Measurements from ENCODE around the gene NCCRP1.
"Not testable (repeated sequence)": the region's sequence is repeated elsewhere in the genome, so short reads cannot be mapped to it uniquely, and the experiment has no call there.

Gene NCCRP1

DNA sequence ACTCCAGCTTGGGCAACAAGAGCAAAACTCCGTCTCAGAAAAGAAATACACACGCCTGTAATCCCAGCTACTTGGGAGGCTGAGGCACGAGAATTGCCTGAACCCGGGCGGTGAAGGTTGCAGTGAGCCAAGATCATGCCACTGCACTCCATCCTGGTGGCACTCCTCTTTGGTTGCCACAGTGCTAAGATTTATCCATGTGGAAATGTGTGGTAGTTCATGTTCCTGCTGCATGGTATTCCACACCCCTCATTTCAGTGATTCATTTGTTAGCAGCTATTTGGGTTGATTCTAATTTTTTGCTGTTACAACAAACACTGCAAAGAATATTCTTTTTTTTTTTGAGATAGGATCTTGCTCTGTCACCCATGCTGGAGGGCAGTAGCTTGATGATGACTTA lies 35.9 kb downstream of the NCCRP1 start:
- Histone ChIP-seq H3K27ac (ENCODE audit: low read length) (no peak overlapping the region), H3K4me3 (ENCODE audit: low read length) (no peak overlapping the region), H3K4me1 (ENCODE audit: control insufficient read depth, insufficient read depth, low read length) (no peaks in the 10 kb centered on the region), H3K9me3 (ENCODE audit: control insufficient read depth, insufficient read depth, low read length) (no peaks in the 10 kb centered on the region), H3K36me3 (ENCODE audit: control insufficient read depth, insufficient read depth, low read length) (no peaks in the 10 kb centered on the region), H3K27me3 (ENCODE audit: control insufficient read depth, insufficient read depth, low read length) (peaks cover 1% of the 10 kb centered on the region; the same call in 1 of the 2 replicates)
- DNase-seq (ENCODE audit: low read depth, low spot score): no peak
- no CpG with 5 or more reads among the region's 5 CpGs for WGBS (ENCODE audit: insufficient coverage, insufficient read length)

DNA sequence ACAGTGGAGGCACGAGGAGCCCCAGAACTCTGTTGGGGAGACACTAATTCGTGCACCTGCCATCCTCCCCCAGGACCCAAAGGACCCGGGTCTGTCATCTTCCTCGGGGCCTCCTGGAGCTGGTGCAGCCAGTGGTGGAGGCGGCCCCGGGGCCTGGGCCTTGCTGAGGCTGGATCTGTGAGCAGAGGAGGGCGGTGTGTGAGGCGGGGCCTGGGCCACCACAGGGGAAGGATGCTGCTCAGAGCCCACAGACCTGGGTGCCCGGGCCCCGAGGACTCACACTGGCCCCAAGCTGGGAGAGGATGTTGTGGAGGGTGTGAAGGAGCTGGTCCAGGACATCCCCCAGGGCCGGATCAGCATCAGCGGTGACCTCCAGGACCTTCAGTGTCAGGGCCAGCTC lies 39.8 kb downstream of the NCCRP1 start:
- no peaks in the 10 kb centered on the region for H3K36me3 ChIP-seq (ENCODE audit: control insufficient read depth, insufficient read depth, low read length)
- H3K9me3 ChIP-seq (ENCODE audit: control insufficient read depth, insufficient read depth, low read length): no peaks in the 10 kb centered on the region
- H3K4me3 ChIP-seq (ENCODE audit: low read length): no peak overlapping the region
- no peak overlapping the region for H3K27ac ChIP-seq (ENCODE audit: low read length)
- peaks cover 1% of the 10 kb centered on the region for H3K27me3 ChIP-seq (ENCODE audit: control insufficient read depth, insufficient read depth, low read length)
- no peak for DNase-seq (ENCODE audit: low read depth, low spot score)
- no CpG with 5 or more reads among the region's 12 CpGs for WGBS (ENCODE audit: insufficient coverage, insufficient read length)
- no peaks in the 10 kb centered on the region for H3K4me1 ChIP-seq (ENCODE audit: control insufficient read depth, insufficient read depth, low read length)

DNA sequence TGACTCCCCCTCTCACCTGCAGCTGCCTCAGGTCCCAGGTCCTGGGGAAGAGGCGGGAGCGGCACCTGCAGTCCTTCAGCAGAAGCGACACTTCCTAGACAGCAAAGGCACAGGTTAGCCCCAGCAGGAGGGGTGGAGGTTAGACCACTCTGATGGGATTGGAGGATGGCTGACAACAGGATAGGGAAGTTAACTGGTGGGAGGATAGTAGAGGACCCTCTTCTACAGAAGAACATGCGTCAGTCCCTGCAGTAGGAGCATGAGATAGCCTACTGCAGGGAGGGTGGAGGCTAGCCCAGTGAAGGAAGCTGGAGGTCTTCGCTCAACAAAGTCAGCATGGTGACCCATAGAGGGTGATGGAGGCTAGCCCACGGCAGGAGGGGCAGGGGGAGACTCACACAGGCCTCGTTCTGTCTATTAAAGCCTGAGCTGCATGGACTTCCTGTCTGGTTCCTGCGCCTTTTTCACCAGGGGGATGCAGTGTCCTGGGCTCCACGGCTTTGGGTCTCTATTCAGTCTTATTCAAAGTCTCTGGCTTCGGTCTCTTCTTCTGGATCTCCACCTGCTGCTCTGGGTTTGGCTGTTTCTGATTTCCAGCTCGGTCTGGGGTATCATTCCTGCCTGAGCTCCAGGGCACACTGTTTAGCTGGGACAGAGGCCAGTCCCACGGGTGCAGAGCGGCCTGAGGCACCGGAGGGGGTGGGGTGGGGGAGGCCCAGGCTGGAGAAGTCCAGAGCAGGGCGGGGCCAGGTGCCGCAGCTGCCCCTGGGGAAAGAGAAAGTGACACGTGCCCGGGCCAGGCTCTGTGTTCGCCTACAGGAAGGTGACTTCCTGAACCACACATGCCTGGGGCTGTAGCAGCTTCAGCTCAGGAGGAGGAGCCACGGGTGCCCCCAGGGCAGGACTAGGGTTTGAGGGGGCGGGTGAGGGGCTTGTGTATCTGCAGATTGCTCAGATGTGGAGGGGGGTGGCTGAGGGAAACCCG lies 40.7 kb downstream of the NCCRP1 start:
- no peak overlapping the region for H3K27ac ChIP-seq (ENCODE audit: low read length)
- H3K4me3 ChIP-seq (ENCODE audit: low read length): no peak overlapping the region
- H3K4me1 ChIP-seq (ENCODE audit: control insufficient read depth, insufficient read depth, low read length): no peaks in the 10 kb centered on the region
- DNase-seq (ENCODE audit: low read depth, low spot score): no peak
- no peaks in the 10 kb centered on the region; the same call in 1 of the 2 replicates for H3K27me3 ChIP-seq (ENCODE audit: control insufficient read depth, insufficient read depth, low read length)
- no peaks in the 10 kb centered on the region for H3K36me3 ChIP-seq (ENCODE audit: control insufficient read depth, insufficient read depth, low read length)
- WGBS (ENCODE audit: insufficient coverage, insufficient read length): no CpG with 5 or more reads among the region's 22 CpGs
- no peaks in the 10 kb centered on the region for H3K9me3 ChIP-seq (ENCODE audit: control insufficient read depth, insufficient read depth, low read length)

DNA sequence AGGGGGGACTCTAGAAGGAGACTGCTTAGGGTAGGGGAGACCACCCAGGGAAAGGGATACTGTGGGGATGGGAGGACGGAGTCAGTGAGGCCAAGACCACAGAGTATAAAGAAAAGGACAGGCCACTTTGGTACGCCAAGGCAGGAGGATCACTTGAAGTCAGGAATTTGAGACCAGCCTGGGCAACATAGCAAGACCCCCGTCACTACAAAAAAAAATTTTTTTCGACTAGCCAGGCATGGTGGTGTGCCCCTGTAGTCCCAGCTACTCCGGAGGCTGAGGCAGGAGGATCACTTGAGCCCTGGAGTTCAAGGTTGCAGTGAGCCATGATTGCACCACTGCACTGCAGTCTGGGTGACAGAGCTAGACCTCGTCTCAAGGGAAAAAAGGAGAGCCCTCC lies 41.4 kb downstream of the NCCRP1 start:
- no peaks in the 10 kb centered on the region for H3K9me3 ChIP-seq (ENCODE audit: control insufficient read depth, insufficient read depth, low read length)
- no peak for DNase-seq (ENCODE audit: low read depth, low spot score)
- H3K36me3 ChIP-seq (ENCODE audit: control insufficient read depth, insufficient read depth, low read length): no peaks in the 10 kb centered on the region
- H3K27ac ChIP-seq (ENCODE audit: low read length): no peak overlapping the region
- WGBS (ENCODE audit: insufficient coverage, insufficient read length): no CpG with 5 or more reads among the region's 6 CpGs
- no peak overlapping the region for H3K4me3 ChIP-seq (ENCODE audit: low read length)
- H3K4me1 ChIP-seq (ENCODE audit: control insufficient read depth, insufficient read depth, low read length): no peaks in the 10 kb centered on the region
- H3K27me3 ChIP-seq (ENCODE audit: control insufficient read depth, insufficient read depth, low read length): no peaks in the 10 kb centered on the region; the same call in 1 of the 2 replicates

DNA sequence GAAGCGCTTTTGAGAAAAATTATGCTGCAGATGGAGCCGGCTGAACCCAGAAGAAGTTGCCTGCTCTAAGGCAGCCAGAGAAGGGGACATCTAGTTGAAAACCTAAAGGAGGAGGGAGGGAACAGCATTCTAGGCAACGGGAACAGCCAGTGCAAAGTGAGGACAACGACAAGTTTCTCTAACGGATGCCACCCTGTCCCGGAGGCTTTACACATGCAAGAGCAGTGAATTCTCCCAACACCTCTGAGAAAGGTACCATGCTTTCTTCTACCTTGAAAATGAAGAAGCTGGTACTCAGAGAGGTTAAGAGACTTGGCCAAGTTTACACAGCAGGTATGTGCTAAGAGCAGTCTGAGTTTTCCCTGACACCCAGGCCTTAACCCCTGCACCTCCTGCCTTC lies 42.2 kb downstream of the NCCRP1 start:
- H3K27ac ChIP-seq (ENCODE audit: low read length): no peak overlapping the region
- DNase-seq (ENCODE audit: low read depth, low spot score): no peak
- no peaks in the 10 kb centered on the region for H3K9me3 ChIP-seq (ENCODE audit: control insufficient read depth, insufficient read depth, low read length)
- H3K4me3 ChIP-seq (ENCODE audit: low read length): no peak overlapping the region
- H3K4me1 ChIP-seq (ENCODE audit: control insufficient read depth, insufficient read depth, low read length): no peaks in the 10 kb centered on the region
- H3K36me3 ChIP-seq (ENCODE audit: control insufficient read depth, insufficient read depth, low read length): no peaks in the 10 kb centered on the region
- WGBS (ENCODE audit: insufficient coverage, insufficient read length): no CpG with 5 or more reads among the region's 6 CpGs
- no peaks in the 10 kb centered on the region; the same call in 1 of the 2 replicates for H3K27me3 ChIP-seq (ENCODE audit: control insufficient read depth, insufficient read depth, low read length)

DNA sequence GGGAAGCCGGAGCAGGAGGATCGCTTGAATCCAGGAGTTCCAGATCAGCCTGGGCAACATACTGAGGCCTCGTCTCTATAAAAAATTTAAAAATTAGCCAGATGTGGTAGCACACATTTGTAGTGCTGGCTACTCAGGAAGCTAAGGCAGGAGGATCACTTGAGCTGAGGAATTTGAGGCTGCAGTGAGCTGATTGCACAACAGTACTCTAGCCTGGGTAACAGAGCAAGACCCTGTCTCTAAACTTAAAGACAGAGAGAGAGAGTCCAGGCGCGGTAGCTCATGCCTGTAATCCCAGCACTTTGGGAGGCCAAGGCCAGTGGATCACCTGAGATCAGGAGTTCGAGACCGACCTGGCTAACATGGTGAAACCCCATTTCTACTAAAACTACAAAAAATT lies 43.7 kb downstream of the NCCRP1 start:
- H3K36me3 ChIP-seq (ENCODE audit: control insufficient read depth, insufficient read depth, low read length): no peaks in the 10 kb centered on the region
- no CpG with 5 or more reads among the region's 7 CpGs for WGBS (ENCODE audit: insufficient coverage, insufficient read length)

DNA sequence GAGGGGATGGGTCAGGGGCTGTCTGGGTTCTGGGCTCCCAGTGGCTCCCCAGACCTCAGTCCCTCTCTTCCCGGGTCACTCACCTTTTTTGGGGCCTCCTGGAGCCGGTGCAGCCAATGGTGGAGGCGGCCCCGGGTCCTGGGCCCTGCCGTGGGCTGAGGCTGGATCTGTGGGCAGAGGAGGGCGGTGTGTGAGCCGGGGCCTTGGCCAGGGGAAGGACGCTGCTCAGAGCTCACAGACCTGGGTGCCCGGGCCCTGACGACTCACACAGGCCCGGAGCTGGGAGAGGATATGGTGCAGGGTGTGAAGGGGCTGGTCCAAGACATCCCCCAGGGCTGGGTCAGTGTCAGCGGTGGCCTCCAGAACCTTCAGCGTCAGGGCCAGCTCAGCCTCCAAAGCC lies 47.0 kb downstream of the NCCRP1 start:
- WGBS (ENCODE audit: insufficient coverage, insufficient read length): no CpG with 5 or more reads among the region's 13 CpGs
- H3K9me3 ChIP-seq (ENCODE audit: control insufficient read depth, insufficient read depth, low read length); H3K4me1 ChIP-seq (ENCODE audit: control insufficient read depth, insufficient read depth, low read length); H3K27ac ChIP-seq (ENCODE audit: low read length); H3K4me3 ChIP-seq (ENCODE audit: low read length); DNase-seq (ENCODE audit: low read depth, low spot score); H3K36me3 ChIP-seq (ENCODE audit: control insufficient read depth, insufficient read depth, low read length): not testable (repeated sequence)
- peaks cover 17% of the 10 kb centered on the region for H3K27me3 ChIP-seq (ENCODE audit: control insufficient read depth, insufficient read depth, low read length)

More for the DNA sequence above, 43.7 kb downstream of the NCCRP1 start:
- no peak overlapping the region for H3K4me3 ChIP-seq (ENCODE audit: low read length)
- H3K27me3 ChIP-seq (ENCODE audit: control insufficient read depth, insufficient read depth, low read length): no peaks in the 10 kb centered on the region; the same call in 1 of the 2 replicates
- no peak for DNase-seq (ENCODE audit: low read depth, low spot score)
- H3K9me3 ChIP-seq (ENCODE audit: control insufficient read depth, insufficient read depth, low read length): no peaks in the 10 kb centered on the region
- H3K27ac ChIP-seq (ENCODE audit: low read length): no peak overlapping the region
- H3K4me1 ChIP-seq (ENCODE audit: control insufficient read depth, insufficient read depth, low read length): no peaks in the 10 kb centered on the region

DNA sequence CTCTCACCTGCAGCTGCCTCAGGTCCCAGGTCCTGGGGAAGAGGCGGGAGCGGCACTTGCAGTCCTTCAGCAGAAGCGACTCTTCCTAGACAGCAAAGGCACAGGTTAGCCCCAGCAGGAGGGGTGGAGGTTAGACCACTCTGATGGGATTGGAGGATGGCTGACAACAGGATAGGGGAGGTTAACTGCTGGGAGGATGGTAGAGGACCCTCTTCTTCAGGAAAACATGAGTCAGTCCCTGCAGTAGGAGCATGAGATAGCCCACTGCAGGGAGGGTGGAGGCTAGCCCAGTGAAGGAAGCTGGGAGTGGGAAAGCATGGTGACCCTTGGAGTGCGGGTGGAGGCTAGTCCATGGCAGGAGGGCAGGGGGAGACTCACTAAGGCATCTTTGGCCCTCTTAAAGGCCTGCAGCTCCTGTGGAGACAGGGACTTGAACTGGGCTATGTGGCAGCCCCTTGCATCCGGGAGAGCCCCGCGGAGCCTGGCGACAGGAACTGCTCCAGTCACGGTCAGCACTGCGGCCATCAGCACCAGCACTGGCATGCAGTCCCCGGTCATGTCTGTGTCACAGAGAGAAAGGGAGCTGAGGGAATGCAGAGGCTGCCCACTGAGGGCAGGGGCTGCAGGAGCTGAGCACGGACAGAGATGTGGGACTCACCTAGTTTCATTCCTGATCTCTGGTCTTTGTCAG lies 47.8 kb downstream of the NCCRP1 start, which contains the start of gene IFNL3:
Gene IFNL3 (minus strand): TSS at position 597 of the 691 bp plus-strand sequence. CDS start 39 bp downstream, at position 558.
- not testable (repeated sequence) for H3K4me3 ChIP-seq (ENCODE audit: low read length); H3K4me1 ChIP-seq (ENCODE audit: control insufficient read depth, insufficient read depth, low read length); H3K9me3 ChIP-seq (ENCODE audit: control insufficient read depth, insufficient read depth, low read length); H3K36me3 ChIP-seq (ENCODE audit: control insufficient read depth, insufficient read depth, low read length); H3K27ac ChIP-seq (ENCODE audit: low read length); DNase-seq (ENCODE audit: low read depth, low spot score)
- WGBS (ENCODE audit: insufficient coverage, insufficient read length): no CpG with 5 or more reads among the region's 12 CpGs
- H3K27me3 ChIP-seq (ENCODE audit: control insufficient read depth, insufficient read depth, low read length): peaks cover 25% of the 10 kb centered on the region

DNA sequence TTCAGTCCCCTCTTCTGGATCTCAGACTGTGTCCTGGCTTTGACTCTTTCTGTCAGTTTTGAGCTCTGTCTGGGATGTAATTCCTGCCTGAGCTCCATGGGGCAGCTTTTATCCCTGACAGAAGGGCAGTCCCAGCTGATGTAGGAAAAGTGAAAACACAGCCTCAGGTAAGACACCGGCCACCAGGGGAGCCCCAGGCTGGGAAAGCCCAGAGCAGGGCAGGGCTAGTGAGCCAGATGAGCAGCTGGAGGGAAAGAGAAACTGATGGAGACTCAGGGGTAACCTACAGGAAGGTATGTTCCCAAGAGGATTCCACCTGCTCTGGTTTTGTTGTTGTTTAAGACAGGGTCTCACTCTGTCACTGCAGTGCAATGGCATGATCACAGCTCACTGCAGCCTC lies 48.4 kb downstream of the NCCRP1 start:
- not testable (repeated sequence) for H3K4me3 ChIP-seq (ENCODE audit: low read length); H3K36me3 ChIP-seq (ENCODE audit: control insufficient read depth, insufficient read depth, low read length); H3K4me1 ChIP-seq (ENCODE audit: control insufficient read depth, insufficient read depth, low read length); DNase-seq (ENCODE audit: low read depth, low spot score); H3K9me3 ChIP-seq (ENCODE audit: control insufficient read depth, insufficient read depth, low read length); H3K27ac ChIP-seq (ENCODE audit: low read length)
- H3K27me3 ChIP-seq (ENCODE audit: control insufficient read depth, insufficient read depth, low read length): peaks cover 29% of the 10 kb centered on the region
- no CpG with 5 or more reads among the region's 1 CpG for WGBS (ENCODE audit: insufficient coverage, insufficient read length)

DNA sequence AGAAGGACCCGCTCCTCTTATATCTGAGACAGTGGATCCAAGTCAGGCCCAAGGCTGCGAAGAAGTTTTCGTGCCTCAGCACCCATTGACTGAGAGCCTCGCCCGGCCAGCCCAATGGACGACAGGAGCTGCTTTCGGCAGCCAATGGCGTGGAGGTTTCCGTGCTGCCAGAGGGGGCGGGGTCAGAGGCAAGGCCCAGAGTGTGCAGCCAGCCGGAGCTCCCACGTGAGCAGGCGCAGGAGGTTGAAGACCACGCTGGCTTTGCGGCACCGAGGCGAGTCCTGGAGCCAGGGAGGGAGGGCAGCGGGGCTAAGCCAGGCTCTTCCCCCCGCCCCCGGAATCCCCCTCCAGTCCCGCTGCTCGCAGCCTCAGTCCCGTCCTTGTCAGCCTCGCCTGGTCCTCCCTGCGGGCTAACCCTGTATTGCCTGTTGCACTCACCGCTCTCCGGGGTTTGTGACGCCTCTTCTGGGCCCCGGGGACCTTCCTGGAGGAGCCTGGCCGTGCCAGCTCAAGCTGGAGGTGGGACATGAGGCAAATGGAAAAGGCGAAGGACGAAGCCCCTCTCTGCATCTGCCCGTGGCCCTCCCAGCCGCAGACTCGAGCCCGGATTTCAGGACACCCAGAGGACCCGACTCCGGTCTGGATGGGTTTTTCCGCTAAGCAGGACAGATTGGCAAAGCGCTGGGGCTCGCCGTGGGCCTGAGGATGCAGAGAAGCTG lies 50.3 kb downstream of the NCCRP1 start:
- Histone ChIP-seq H3K36me3 (ENCODE audit: control insufficient read depth, insufficient read depth, low read length) (no peaks in the 10 kb centered on the region), H3K27ac (ENCODE audit: low read length) (no peak overlapping the region), H3K9me3 (ENCODE audit: control insufficient read depth, insufficient read depth, low read length) (no peaks in the 10 kb centered on the region), H3K4me3 (ENCODE audit: low read length) (peak overlapping the region; percentile 21; the same call in 1 of the 2 replicates), H3K27me3 (ENCODE audit: control insufficient read depth, insufficient read depth, low read length) (peaks cover 31% of the 10 kb centered on the region), H3K4me1 (ENCODE audit: control insufficient read depth, insufficient read depth, low read length) (0 out of 2 replicates have a peak, but pooled peaks cover 2% of the 10 kb centered on the region)
- no CpG with 5 or more reads among the region's 42 CpGs for WGBS (ENCODE audit: insufficient coverage, insufficient read length)
- DNase-seq (ENCODE audit: low read depth, low spot score): no peak

Data from iPS DF 6.9 (cell line).